Cerebellar cortex (tissue), 1 donor: ENCODE results near the gene AP3S1.

Source experiments
- DNase-seq: peaks from one replicate; pipeline ENCODE4 v3.0.0-alpha.2; 2015; ENCODE audit warnings: low spot score

The AP3S1 gene

DNA sequence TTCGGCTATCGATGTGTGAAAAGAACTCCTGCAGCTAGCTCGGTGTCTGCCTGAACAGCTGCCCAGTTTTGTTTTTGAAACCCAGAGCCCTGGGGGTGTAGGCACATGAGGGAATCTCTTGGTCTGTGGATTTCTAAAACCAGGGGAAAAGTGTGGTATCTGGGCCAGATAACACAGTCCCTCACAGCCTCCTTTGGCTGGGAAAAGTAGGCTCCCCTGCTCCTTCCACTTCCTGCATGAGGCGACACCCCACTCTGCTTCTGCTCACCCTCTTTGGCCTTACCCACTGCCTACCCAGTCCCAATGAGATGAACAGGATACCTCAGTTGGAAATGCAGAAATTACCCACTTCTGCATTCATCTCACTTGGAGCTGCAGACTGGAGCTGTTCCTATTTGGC lies 15.8 kb upstream of the AP3S1 start:
- DNase-seq: no peak

- no peak for DNase-seq
Measured at GRCh38 chr5:115829913-115830312, 11.8 kb upstream of the AP3S1 start.

DNA sequence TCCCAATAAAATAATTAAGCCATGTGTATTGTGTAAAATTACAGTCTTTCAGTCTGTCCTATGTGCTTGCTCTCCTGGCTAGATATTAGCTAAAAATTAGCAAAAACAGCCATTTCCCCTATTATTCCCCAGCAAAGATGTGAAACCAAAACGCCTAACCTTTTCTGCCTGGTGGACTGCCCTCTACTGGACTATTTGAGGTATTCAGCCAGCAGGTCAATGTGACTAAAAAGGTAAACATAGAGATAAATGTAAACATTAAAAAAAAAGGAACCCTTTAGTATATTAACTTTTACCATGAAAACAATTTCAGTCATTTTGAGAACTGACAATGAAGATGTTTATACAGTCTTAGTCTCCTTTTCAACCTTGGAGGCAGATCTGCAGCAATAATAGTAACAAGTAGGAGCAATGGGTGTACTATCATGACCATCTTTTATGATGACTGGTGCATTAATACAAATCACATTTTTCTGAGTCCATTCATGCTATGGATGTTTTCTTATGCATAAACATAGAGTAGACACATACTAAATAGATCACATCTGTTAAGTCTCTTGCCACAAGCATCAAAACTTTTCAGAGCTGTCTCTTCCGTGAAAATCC lies 10.5 kb upstream of the AP3S1 start:
- DNase-seq: peak; percentile 62

DNA sequence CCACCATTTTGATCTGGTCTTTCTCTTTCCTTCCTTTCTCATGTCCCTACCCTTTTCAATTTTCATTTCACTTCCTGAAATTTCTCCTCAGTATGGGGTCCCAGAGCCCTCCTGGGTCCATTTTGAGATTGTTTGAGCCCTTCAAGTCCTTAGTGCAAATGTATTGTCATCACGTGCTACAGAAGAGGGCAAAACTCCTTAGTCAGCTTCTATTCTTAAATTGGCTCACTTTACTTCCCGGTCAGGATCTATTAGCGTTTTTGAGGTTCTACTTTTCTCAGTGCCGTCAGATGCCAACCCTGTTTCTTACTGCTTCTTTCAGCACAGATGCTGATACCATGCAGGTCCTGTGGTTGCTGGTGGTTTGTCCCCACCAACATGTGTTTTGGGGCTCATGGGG lies 6.3 kb upstream of the AP3S1 start:
- no peak for DNase-seq

DNA sequence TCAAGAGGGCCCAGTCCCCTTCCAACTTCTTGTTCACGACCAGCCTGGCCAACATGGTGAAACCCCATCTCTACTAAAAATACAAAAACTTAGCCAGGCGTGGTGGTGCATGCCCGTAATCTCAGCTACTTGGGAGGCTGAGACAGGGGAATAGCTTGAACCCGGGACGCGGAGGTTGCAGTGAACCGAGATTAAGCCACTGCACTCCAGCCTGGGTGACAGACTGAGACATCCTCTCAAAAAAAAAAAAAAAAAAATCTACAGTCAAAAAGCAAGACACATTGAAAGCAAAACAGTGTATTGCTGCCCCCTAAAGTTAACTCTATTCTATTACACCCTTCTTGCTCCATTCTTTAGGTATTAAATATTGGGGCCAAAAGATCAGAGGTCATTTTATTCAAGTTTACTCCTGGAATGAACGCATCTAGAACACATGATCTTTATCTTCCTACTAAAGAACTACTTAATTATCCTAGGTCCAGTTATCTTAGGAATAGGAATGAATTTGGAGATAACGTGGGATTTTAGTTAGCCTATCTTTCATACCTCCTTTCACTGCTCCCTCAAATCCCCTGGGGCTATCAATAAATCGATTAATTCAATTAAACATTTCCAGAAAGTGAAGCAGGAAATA lies 2.7 kb upstream of the AP3S1 start:
- peak; percentile 72 for DNase-seq

- DNase-seq: no peak
Measured at GRCh38 chr5:115840873-115841272, 862 bp upstream of the AP3S1 start.

GRCh38 chr5:115842089-115842935 lies 577 bp downstream of the AP3S1 start:
- peak; percentile 49 for DNase-seq

DNA sequence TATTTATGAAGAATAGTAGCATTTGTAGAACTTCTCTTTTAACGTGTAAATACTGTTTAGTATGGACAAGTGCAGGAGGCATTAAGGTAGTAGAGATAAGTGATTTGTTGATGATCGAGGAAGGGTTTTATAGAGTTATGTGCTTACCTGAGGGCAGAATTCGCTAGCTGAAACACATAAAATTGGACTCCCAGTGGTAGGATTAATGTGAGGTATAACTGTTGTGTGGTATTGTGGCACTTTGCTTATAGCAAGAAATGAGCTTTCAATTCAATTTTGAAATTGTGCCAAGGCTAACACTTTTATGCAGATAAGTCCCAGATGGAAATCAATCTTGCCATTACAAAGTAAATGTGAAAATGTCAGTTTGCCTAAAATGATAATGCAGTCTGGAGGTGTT lies 1.2 kb downstream of the AP3S1 start:
- DNase-seq: peak; percentile 21

DNA sequence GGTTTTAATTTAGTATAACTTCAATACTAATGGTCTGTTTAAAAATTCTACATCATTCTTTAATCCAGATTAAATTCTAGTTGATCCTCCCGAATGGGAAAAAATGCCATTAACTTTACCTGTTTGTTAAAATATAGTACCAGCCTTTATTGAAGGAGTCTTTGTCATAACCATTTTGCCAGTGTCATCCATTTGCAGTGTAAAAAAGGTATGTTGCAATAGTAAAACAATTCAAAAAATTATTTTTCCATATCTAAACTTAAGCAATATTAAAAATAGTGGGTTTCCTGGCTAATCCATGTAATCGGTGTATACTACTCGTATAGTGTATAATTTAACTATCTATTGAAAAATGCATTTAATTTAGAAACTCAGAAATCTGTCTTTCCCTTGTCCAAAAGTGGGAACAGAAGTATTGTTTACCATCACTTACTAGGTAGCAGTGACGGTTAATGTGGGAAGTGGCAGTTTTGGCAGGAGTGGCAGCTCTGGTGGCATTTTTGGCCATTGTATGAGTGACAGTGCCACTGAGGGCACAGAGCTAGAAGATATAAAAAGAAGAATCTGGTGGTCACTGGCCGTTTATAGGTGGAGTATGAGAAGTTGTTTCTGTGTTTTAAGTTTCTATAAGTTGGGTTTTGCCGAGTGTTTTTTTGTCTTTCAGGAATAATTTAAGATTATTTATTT lies 1.9 kb downstream of the AP3S1 start:
- DNase-seq: no peak

DNA sequence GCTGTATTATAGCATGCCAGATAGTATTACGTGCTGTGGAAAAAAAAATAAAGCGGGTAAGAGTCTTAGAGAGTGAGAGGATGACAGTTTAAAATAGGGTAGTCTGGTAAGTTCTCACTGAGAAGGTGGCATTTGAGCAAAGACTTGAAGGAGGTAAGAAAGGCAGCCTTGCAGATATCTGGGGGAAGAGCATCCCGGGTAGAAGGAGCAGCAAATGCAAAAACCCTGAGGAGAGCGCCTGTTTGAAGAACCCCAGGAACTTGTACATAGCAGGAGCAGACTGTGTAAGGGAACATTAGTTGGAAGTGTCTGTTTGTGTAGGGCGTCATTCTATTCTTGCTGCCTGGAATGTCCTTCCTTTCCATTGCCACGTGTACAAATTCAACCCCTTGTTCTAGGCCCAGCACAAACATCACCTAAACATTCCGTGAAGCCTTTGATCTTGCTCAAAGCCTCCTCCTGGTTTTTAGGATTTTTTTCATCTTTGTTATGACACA lies 2.6 kb downstream of the AP3S1 start:
- DNase-seq: no peak

- no peak for DNase-seq
Measured at GRCh38 chr5:115847290-115847689, 5.6 kb downstream of the AP3S1 start.

DNA sequence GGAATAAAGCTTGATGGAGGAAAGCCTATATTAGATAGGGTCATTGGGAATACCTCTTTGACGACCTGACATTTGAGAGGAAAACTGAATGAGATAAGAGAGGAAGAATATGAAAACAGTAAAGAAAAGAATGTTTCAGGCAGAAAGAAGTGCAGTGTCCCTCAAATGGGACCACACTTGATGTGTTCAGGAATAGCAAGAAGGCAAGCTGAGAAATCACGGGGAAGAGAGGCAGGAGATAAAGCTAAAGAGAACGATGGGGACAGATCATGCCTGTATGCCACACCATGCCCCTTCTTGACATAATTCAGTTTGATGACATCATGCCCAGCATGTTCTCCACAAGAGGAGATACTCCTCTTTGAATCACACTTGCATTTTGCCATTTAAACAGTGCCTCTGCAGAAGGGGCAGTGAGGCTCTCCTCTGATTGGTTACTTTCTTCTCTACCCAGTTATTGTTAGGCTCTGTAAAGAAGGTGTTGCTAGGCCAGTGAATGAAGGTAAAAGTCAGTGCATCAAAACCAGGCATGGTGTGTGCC lies 7.6 kb downstream of the AP3S1 start:
- DNase-seq: no peak

- DNase-seq: no peak
Measured at GRCh38 chr5:115850744-115851416, 9.1 kb downstream of the AP3S1 start.

- DNase-seq: no peak
Measured at GRCh38 chr5:115854139-115854538, 12.4 kb downstream of the AP3S1 start.

DNA sequence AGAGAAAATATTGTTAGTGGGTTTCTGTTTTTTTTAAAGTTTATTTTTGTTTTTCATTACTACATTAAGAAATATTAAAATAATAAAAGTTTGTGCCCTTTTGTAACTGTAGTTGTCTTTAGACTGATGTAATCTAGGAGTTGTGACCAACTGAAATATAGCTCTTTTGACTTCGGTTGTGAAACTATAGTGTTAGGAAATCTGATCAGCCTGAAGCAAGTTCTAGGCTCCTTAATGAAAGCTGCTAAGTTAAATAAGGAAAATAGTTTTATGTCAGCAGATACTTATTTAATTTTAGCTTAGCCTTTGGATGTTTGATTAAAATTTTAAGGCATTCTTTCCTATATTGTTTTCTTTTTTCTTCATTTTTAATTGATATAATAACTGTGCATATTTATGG lies 14.2 kb downstream of the AP3S1 start:
- no peak for DNase-seq

DNA sequence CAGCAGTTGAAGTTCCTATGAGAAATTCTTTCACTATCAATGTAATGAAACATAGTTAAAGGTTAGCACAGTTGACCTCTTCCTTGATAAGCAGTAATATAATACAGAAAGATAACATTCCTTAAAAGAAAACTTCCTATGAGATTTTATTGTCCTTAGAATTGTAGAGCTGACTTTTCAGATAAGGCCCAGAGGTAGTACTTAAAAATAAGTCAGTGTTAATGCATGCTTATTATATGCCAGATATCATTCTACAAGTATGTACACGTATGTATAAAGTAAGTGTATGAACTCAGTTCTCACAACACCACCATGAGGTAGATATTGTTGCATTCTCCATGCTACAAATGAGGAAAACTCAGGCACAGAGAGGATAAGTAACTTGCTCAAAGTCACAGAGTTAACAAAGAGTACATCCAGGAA lies 15.3 kb downstream of the AP3S1 start:
- no peak for DNase-seq

GRCh38 chr5:115857626-115858349 lies 16.1 kb downstream of the AP3S1 start:
- DNase-seq: no peak

- DNase-seq: no peak
Measured at GRCh38 chr5:115858396-115858795, 16.7 kb downstream of the AP3S1 start.

DNA sequence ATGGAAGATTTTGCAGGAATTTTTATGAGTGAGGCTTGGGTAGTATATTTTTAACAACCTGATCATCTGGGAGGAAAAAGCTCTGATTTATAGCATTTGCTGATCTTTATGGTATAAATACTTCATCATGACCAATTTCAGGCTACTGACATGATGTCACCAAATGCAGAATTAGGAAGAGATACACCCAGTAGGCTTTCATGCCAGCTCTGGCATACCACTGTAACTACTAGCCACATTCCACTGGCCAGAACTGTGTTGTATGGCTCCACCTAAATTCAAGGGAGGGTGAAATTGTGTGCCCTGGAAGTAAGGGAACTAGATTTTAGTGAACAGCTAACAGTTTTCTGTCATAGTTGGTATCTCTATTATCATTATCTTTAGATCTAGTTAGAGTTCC lies 17.6 kb downstream of the AP3S1 start:
- DNase-seq: no peak

DNA sequence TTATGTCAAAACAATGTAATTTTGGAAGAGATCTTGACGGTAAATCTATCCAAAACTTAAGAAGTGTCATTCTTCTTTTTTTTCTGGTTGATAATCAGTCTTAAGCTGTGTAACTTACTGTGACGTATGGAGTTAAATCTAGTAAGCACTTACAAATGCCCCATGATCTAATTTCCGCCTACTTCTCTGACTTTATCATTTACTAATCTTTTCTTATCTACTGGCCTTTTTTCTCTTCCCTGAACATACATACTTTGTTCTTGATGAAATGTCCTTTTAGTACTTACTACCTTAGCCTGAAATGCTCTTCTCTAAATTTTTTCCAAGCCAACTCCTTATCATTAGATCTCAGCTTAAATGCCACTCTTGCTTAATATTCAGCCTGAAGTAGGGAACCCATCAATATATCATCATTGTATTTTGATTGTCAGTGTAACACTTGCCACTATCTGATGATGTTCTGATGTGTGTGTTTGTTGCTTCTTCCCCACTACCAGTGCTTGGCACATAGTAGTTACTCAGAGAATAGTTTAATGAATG lies 27.6 kb downstream of the AP3S1 start:
- DNase-seq: no peak

- DNase-seq: no peak
Measured at GRCh38 chr5:115872447-115872846, 30.7 kb downstream of the AP3S1 start.
